ENCODE data around the gene CLDN25.
"Not testable (repeated sequence)": the region's sequence is repeated elsewhere in the genome, so short reads cannot be mapped to it uniquely, and the experiment has no call there.

Gene CLDN25

GRCh38 chr11:113781682-113782081, 2.1 kb downstream of the CLDN25 start:
- FAIRE-seq (no peak), DNase-seq (ENCODE audit: insufficient read length, low spot score) (no peak)
- TF ChIP-seq POLR2A (IDR thresholded peaks at IDR 0.05; ENCODE audit: low read depth, low read length) = no peak

GRCh38 chr11:113782134-113782533, 2.5 kb downstream of the CLDN25 start:
- FAIRE-seq = no peak
- TF ChIP-seq POLR2A (IDR thresholded peaks at IDR 0.05; ENCODE audit: low read depth, low read length) = no peak

GRCh38 chr11:113789016-113789415, 9.4 kb downstream of the CLDN25 start:
- FAIRE-seq = not testable (repeated sequence)

More at GRCh38 chr11:113782134-113782533, 2.5 kb downstream of the CLDN25 start:
- no peak for DNase-seq (ENCODE audit: insufficient read length, low spot score)

GRCh38 chr11:113789675-113790320, 10.2 kb downstream of the CLDN25 start:
- no peak for TF ChIP-seq POLR2A (IDR thresholded peaks at IDR 0.05; ENCODE audit: low read depth, low read length)
- FAIRE-seq (no peak), DNase-seq (ENCODE audit: insufficient read length, low spot score) (no peak)

More at GRCh38 chr11:113789016-113789415, 9.4 kb downstream of the CLDN25 start:
- DNase-seq (ENCODE audit: insufficient read length, low spot score) = not testable (repeated sequence)

- peak; percentile 36 for DNase-seq (ENCODE audit: insufficient read length, low spot score)
Observed at GRCh38 chr11:113796663-113797259, 17.2 kb downstream of the CLDN25 start.

GRCh38 chr11:113802621-113803020, 23.0 kb downstream of the CLDN25 start:
- FAIRE-seq (no peak), DNase-seq (ENCODE audit: insufficient read length, low spot score) (no peak)
- TF ChIP-seq POLR2A (IDR thresholded peaks at IDR 0.05; ENCODE audit: low read depth, low read length) = no peak

More at GRCh38 chr11:113796663-113797259, 17.2 kb downstream of the CLDN25 start:
- TF ChIP-seq POLR2A (IDR thresholded peaks at IDR 0.05; ENCODE audit: low read depth, low read length) = no peak
- no peak for FAIRE-seq

- TF ChIP-seq POLR2A (IDR thresholded peaks at IDR 0.05; ENCODE audit: low read depth, low read length) = no peak
- FAIRE-seq (no peak), DNase-seq (ENCODE audit: insufficient read length, low spot score) (no peak)
Observed at GRCh38 chr11:113805640-113806039, 26.0 kb downstream of the CLDN25 start.

GRCh38 chr11:113806406-113806805, 26.8 kb downstream of the CLDN25 start:
- FAIRE-seq = no peak
- peak; percentile 10 for DNase-seq (ENCODE audit: insufficient read length, low spot score)
- TF ChIP-seq POLR2A (IDR thresholded peaks at IDR 0.05; ENCODE audit: low read depth, low read length) = no peak

- TF ChIP-seq POLR2A (IDR thresholded peaks at IDR 0.05; ENCODE audit: low read depth, low read length) = no peak
- FAIRE-seq (no peak), DNase-seq (ENCODE audit: insufficient read length, low spot score) (no peak)
Observed at GRCh38 chr11:113808931-113809330, 29.3 kb downstream of the CLDN25 start.

GRCh38 chr11:113814181-113814580, 34.6 kb downstream of the CLDN25 start:
- FAIRE-seq (no peak), DNase-seq (ENCODE audit: insufficient read length, low spot score) (no peak)
- no peak for TF ChIP-seq POLR2A (IDR thresholded peaks at IDR 0.05; ENCODE audit: low read depth, low read length)

GRCh38 chr11:113817162-113817561, 37.6 kb downstream of the CLDN25 start:
- no peak for DNase-seq (ENCODE audit: insufficient read length, low spot score)
- no peak for TF ChIP-seq POLR2A (IDR thresholded peaks at IDR 0.05; ENCODE audit: low read depth, low read length)
- FAIRE-seq = no peak

GRCh38 chr11:113817626-113818025, 38.0 kb downstream of the CLDN25 start:
- no peak for DNase-seq (ENCODE audit: insufficient read length, low spot score)
- TF ChIP-seq POLR2A (IDR thresholded peaks at IDR 0.05; ENCODE audit: low read depth, low read length) = no peak
- FAIRE-seq = no peak

- DNase-seq (ENCODE audit: insufficient read length, low spot score) = no peak
Observed at GRCh38 chr11:113818426-113818825, 38.8 kb downstream of the CLDN25 start.

GRCh38 chr11:113827477-113827876, 47.9 kb downstream of the CLDN25 start:
- TF ChIP-seq POLR2A (IDR thresholded peaks at IDR 0.05; ENCODE audit: low read depth, low read length) = no peak
- DNase-seq (ENCODE audit: insufficient read length, low spot score) (no peak), FAIRE-seq (no peak)

More at GRCh38 chr11:113818426-113818825, 38.8 kb downstream of the CLDN25 start:
- no peak for TF ChIP-seq POLR2A (IDR thresholded peaks at IDR 0.05; ENCODE audit: low read depth, low read length)
- no peak for FAIRE-seq

GRCh38 chr11:113828191-113828590, 48.6 kb downstream of the CLDN25 start:
- no peak for DNase-seq (ENCODE audit: insufficient read length, low spot score)
- no peak for TF ChIP-seq POLR2A (IDR thresholded peaks at IDR 0.05; ENCODE audit: low read depth, low read length)
- no peak for FAIRE-seq

Data from H54 (cell line).